Brain microvascular endothelial cell (primary cell): ENCODE measurements around the gene CABLES1.
"Not testable (repeated sequence)": the region's sequence is repeated elsewhere in the genome, so short reads cannot be mapped to it uniquely, and the experiment has no call there.

ENCODE experiments used
- DNase-seq: peaks from one replicate; pipeline ENCODE4 v3.0.0-alpha.2; 2020
- H3K27ac ChIP-seq: fragments of 250-450 bp; sonication (Bioruptor Pico); 2 replicates; pipeline ENCODE4 v1.5.1; 2020; ENCODE audit warnings: mild to moderate bottlenecking, moderate library complexity
- H3K27me3 ChIP-seq: fragments of 250-450 bp; sonication (Bioruptor Pico); replicated peaks from 2 replicates; pipeline ENCODE4 v1.5.1; 2020; ENCODE audit warnings: mild to moderate bottlenecking
- H3K36me3 ChIP-seq: fragments of 250-450 bp; sonication (Bioruptor Pico); replicated peaks from 2 replicates; pipeline ENCODE4 v1.5.1; 2020; ENCODE audit warnings: mild to moderate bottlenecking
- H3K4me3 ChIP-seq: 2 replicates; pipeline ENCODE4 v1.5.1; 2011; ENCODE audit warnings: low read depth, mild to moderate bottlenecking, control low read depth, low read length, moderate library complexity
- CTCF ChIP-seq: IDR thresholded peaks from 2 replicates; pipeline ENCODE4 v1.5.1; 2011; ENCODE audit warnings: low read depth, mild to moderate bottlenecking, moderate library complexity, low read length, control low read depth, inconsistent platforms; ENCODE audit errors: missing control alignments
- in situ Hi-C: cut with HindIII; loops from 2 replicates; pipeline ENCODE4 v1.10.0; 2017; ENCODE audit warnings: low sequenced_read_pairs, low pct_ligation_motif_present

Gene CABLES1

GRCh38 chr18:23238152-23238531 is 102.9 kb downstream of the CABLES1 start:
- peak; percentile 49 for DNase-seq
- Histone ChIP-seq H3K27me3 (no peaks in the 10 kb centered on the region), H3K4me3 (no peak overlapping the region), H3K27ac (peak overlapping the region; percentile 53), H3K36me3 (peaks cover 2% of the 10 kb centered on the region)
- no peak for TF ChIP-seq CTCF
- in situ Hi-C loops, result no loop called here

DNA sequence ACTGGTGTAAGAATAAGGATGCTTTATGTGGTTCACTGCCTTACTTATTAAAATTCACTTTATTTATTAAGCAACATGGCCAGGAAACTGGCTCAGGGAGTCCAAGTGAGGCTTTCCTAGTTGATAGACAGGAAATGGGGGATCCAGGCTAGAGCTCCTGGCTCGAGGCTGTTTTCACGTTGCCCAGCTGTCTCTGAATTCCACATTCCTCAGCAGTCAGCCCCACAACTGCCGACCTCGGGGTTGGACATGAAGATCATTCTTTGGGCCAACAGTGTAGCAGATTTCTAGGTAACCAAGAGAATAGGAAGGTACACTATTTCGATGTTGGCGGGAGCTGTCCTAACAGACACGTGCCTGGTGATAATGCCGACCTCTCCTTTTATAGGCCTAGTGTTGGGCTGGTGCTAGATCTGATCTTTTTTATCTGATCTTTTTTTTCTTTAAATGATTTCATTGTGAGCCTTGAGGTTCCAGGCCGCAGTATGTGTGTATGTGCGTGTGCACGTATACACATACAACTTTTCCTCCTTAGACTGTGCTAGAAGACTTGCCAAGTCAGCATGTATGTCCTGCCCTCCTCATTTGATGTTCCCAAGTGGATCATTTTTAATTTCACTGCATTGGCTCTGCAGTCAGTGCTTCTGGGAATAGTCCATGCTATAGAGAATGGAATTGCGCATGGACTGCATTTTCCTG is 103.5 kb downstream of the CABLES1 start:
- H3K4me3 ChIP-seq, result no peak overlapping the region
- peaks cover 2% of the 10 kb centered on the region for H3K36me3 ChIP-seq
- in situ Hi-C loops, result no loop called here
- no peaks in the 10 kb centered on the region for H3K27me3 ChIP-seq
- H3K27ac ChIP-seq, result no peak overlapping the region
- no peak for TF ChIP-seq CTCF
- peak; percentile 21 for DNase-seq

DNA sequence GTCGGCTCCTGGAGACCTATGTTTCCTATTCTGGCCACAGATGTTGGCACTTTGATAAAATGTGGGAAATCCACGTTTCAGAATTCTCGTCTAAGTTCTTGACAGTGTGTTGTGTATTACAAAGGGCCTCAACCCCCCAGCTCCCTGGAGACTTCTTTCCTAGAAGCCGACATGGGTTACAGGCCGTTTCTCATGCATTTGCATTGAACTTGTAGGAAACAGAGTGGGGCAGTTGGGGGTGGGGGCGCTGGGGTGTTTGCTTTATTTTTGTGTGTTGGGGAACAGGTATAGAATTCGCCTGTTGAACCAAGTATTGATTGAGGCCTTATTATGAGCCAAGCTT is 104.0 kb downstream of the CABLES1 start:
- no peak for DNase-seq
- Histone ChIP-seq H3K27ac (no peak overlapping the region), H3K4me3 (no peak overlapping the region), H3K36me3 (peaks cover 2% of the 10 kb centered on the region), H3K27me3 (no peaks in the 10 kb centered on the region)
- TF ChIP-seq CTCF, result no peak
- in situ Hi-C loops, result no loop called here

GRCh38 chr18:23239885-23240608 is 104.8 kb downstream of the CABLES1 start:
- TF ChIP-seq CTCF, result no peak
- no peak overlapping the region for H3K27ac ChIP-seq
- H3K4me3 ChIP-seq, result no peak overlapping the region
- peaks cover 2% of the 10 kb centered on the region for H3K36me3 ChIP-seq
- H3K27me3 ChIP-seq, result no peaks in the 10 kb centered on the region
- DNase-seq, result no peak
- in situ Hi-C loops, result no loop called here

- DNase-seq, result no peak
- in situ Hi-C loops, result no loop called here
- Histone ChIP-seq H3K27ac (no peak overlapping the region), H3K36me3 (peaks cover 2% of the 10 kb centered on the region), H3K4me3 (no peak overlapping the region), H3K27me3 (no peaks in the 10 kb centered on the region)
- TF ChIP-seq CTCF, result no peak
Observed at GRCh38 chr18:23240609-23240930, 105.3 kb downstream of the CABLES1 start.

DNA sequence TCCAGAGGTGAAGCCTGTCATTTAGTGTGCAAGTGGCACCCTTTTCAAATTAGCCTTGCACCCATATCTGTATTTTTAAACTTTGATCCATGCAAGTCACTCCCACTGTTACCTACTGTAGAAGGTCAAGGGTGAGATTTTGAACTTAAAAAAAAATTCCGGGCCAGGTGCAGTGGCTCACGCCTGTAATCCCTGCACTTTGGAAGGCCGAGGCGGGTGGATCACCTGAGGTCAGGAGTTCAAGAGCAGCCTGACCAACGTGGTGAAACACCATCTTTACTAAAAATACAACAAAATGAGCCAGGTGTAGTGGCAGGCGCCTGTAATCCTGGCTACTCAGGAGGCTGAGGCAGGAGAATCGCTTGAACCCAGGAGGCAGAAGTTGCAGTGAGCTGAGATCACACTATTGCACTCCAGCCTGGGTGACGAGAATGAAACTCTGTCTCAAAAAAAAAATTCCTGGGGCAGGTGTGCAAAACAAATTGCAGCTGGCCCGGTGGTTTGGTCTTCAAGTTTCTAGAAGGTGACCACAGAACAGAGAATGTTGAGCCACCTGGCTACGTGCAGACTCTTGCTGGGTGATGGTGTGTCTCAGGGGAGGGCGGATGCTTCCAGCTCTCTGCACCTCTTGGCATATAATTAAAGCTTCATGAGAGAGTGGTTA is 106.7 kb downstream of the CABLES1 start:
- H3K27ac ChIP-seq, DNase-seq, H3K36me3 ChIP-seq, H3K27me3 ChIP-seq, H3K4me3 ChIP-seq, in situ Hi-C loops: not testable (repeated sequence)
